ENCODE results near the gene FGD3.

Gene FGD3

GRCh38 chr9:93077367-93077766 lies 130.0 kb downstream of the FGD3 start:
- no peak for DNase-seq

GRCh38 chr9:93077811-93078210 lies 130.5 kb downstream of the FGD3 start:
- DNase-seq = no peak

GRCh38 chr9:93079371-93079770 lies 132.0 kb downstream of the FGD3 start:
- no peak for DNase-seq

GRCh38 chr9:93080406-93080805 lies 133.1 kb downstream of the FGD3 start:
- no peak for DNase-seq

- no peak for DNase-seq
These were observed 133.8 kb downstream of the FGD3 start for GRCh38 chr9:93081081-93081529.

GRCh38 chr9:93081931-93082330 lies 134.6 kb downstream of the FGD3 start:
- no peak for DNase-seq

- DNase-seq = no peak
These were observed 135.6 kb downstream of the FGD3 start for GRCh38 chr9:93082841-93083411.

- DNase-seq = no peak
These were observed 136.5 kb downstream of the FGD3 start for GRCh38 chr9:93083592-93084470.

GRCh38 chr9:93084471-93084881 lies 137.2 kb downstream of the FGD3 start:
- no peak for DNase-seq

GRCh38 chr9:93085676-93086075 lies 138.4 kb downstream of the FGD3 start:
- DNase-seq = no peak

Measured in T-helper 2 cell (primary cell).